Neuron (in vitro differentiated cells): Measurements from ENCODE around the gene SBNO2.
A peak's percentile ranks its signal among the peaks of the same experiment; 100 is the strongest.

Experiments
- H2AFZ ChIP-seq: one replicate; pipeline ENCODE4 v1.6.1; 2013; ENCODE audit warnings: low read depth, mild to moderate bottlenecking, inconsistent platforms, low read length, moderate library complexity
- H3K27me3 ChIP-seq: one replicate; pipeline ENCODE4 v1.6.1; 2013; ENCODE audit warnings: low read length; ENCODE audit not compliant: insufficient read depth
- H3K36me3 ChIP-seq: one replicate; pipeline ENCODE4 v1.6.1; 2013; ENCODE audit warnings: low read length; ENCODE audit not compliant: insufficient read depth
- H3K4me1 ChIP-seq: one replicate; pipeline ENCODE4 v1.6.1; 2013; ENCODE audit warnings: low read length; ENCODE audit not compliant: insufficient read depth
- H3K4me3 ChIP-seq: 2 replicates; pipeline ENCODE4 v1.5.1; 2013; ENCODE audit warnings: mild to moderate bottlenecking, low read length, moderate library complexity
- H3K9me3 ChIP-seq: one replicate; pipeline ENCODE4 v1.6.1; 2013; ENCODE audit warnings: low read length

Gene SBNO2

DNA sequence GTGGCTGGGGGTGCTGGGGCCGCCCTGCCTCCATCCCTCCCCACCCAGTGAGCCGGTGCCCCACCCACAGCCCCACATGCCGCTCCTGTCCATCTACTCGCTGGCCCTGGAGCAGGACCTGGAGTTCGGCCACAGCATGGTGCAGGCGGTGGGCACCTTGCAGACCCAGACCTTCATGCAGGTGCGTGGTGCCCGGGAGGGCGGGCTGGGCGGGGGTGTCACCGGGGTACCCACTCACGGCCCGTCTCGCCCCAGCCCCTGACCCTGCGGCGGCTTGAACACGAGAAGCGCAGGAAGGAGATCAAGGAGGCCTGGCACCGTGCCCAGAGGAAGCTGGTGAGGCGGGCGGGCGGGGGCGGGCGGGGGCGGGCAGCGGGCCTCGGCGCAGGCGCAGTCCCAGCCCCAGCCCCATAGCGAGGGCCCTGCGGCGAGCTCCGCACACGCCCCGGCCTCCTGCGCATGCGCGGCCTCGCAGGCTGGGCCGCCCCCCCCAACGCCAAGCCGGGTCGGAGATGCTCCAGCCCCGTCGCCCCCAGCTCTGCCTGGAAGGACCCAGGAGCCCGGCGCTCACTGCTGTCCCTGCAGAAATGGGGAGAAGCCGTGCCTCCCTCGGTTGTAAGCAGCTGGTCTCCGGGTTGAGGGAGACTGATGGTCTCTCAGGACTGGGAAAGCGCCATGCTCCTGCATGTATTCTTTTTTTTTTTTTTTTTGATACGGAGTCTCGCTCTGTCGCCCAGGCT is 99.4 kb downstream of the SBNO2 start:
- Histone ChIP-seq H3K4me3 (no peak overlapping the region), H3K27me3 (peaks cover 13% of the 10 kb centered on the region), H3K36me3 (no peaks in the 10 kb centered on the region)

DNA sequence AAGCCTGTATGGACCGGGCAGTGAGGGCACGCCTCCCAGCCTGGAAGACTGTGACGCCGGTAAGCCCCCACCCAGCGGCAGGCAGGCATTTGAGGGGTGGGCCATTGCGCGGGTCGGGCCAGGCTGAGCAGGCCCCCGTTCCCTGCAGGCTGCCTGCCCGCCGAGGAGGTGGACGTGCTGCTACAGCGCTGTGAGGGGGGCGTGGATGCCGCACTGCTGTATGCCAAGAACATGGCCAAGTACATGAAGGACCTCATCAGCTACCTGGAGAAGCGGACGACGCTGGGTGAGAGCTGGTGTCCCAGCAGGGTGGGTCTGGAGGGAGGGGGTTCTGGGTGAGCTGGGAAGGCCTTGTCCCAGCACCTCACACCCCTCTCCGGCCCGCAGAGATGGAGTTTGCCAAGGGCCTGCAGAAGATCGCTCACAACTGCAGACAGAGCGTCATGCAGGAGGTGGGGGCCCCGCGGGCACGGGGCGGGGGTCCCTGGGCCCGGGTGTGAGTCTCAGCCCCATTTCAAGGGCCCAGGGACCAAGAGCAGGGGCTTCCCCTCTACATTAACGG is 100.0 kb downstream of the SBNO2 start:
- Histone ChIP-seq H3K4me1 (no peaks in the 10 kb centered on the region), H3K9me3 (no peaks in the 10 kb centered on the region), H3K4me3 (no peak overlapping the region), H2AFZ (no peak overlapping the region), H3K36me3 (no peaks in the 10 kb centered on the region), H3K27me3 (peaks cover 17% of the 10 kb centered on the region)

More for the DNA sequence above, 99.4 kb downstream of the SBNO2 start:
- Histone ChIP-seq H3K4me1 (no peaks in the 10 kb centered on the region), H3K9me3 (no peaks in the 10 kb centered on the region), H2AFZ (no peak overlapping the region)

DNA sequence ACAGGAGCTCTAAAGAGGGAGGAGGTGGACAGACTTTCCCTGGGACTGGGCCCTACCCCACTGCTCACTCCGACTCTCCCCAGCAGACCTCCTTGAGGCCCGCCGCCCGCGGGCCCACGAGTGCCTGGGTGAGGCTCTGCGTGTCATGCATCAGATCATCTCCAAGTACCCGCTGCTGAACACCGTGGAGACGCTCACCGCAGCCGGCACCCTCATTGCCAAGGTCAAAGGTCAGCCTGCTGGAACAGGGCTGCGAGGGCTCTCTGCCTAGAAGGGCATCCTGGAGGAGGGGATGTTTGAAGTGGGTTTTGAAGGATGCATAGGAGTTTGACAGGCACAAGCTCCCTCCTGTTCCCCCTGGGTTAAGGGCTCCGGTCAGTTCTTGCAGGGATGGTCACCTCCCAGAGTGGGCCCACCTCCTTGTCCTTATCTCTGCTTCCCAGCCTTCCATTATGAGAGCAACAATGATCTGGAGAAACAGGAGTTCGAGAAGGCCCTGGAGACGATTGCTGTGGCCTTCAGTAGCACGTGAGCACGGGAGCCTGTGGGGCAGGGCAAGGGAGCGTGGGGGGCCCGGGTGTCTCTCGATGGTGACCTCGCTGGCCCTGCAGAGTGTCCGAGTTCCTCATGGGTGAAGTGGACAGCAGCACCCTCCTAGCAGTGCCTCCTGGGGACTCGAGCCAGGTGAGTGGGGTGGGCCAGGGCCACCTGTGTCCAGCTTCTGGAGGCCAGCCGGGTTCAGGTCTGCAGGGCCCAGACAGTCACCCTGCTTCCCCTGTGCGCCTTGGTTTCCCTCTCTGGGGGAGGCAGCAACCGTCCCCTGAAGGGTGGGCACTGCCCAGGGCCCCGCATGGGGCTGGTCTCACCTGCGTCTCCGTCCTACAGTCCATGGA is 100.8 kb downstream of the SBNO2 start:
- no peaks in the 10 kb centered on the region for H3K36me3 ChIP-seq
- no peak overlapping the region for H3K4me3 ChIP-seq
- no peaks in the 10 kb centered on the region for H3K9me3 ChIP-seq
- H3K27me3 ChIP-seq = peaks cover 23% of the 10 kb centered on the region
- no peaks in the 10 kb centered on the region for H3K4me1 ChIP-seq
- no peak overlapping the region for H2AFZ ChIP-seq

DNA sequence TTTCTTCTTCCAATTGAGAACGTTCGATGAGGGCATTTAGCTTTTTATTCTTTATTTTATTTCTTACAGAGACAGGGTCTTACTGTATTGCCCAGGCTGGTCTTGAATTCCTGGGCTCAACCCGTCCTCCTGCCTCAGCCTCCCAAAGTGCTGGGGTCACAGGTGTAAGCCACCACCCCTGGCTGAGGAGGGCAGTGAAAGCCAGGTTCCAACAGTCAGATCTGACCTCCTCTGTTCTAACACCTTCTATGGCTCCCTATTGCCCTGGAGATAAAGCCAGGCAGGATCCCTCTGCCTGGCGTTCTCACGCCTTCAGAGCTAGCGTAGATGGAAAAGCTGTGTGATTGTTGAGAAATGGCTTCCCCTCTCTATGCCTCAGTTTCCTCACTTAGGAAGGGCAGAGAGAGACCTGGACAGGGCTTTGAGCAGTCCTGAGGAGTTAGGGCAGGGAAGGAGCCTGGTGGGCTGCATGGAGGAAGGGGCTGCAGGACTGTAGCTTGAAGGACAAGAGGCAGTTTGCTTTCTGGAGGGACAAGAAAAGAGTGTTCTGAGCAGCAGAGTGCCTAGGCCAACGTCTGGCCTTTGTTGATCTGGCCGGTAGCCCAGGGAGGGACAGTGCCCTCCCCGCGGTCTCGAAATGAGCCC is 101.6 kb downstream of the SBNO2 start:
- Histone ChIP-seq H3K4me1 (no peaks in the 10 kb centered on the region), H3K4me3 (no peak overlapping the region), H3K36me3 (no peaks in the 10 kb centered on the region), H2AFZ (no peak overlapping the region), H3K9me3 (no peaks in the 10 kb centered on the region), H3K27me3 (peaks cover 26% of the 10 kb centered on the region)

DNA sequence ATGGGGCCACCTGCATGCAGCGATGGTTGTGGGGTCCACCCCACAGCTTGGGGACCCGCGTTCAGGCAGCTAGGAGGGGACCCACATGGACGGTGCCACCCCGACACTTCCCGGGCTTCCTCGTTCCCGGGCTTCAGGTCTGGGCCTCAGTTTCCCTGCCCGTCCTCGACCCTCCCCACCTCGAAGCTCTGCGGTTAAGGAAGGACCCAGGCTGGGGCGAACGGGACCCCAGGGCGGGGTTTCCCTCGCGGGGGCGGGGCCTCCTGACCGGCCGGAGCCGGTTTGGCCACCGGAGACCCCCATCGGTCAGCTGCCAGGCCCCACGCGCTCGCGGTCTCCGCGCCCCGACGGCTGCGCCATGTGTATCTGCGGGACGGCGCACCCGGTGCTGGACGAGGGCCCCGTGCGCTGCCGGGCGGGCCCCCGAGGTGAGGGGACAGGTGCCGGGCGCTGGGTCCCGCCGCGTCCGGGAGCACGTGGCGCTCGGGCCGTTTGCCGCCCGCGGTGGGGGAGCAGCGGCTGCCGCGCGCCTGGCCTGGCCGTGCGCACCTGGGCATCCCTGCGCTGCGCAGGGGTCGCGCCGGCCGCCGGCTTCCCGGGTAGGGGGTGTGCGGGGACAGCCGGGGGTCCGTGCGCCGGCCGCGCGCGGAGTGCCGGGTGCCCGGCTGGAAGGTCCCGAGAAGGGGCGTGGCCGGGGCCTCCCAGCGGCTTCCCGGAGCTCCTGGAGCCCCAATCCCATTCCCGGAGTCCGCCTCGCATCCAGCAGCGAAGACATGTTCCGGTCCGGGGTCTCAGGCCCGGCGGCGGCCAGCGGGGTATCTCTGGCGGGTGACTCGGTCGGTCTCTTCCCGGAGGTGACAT is 102.9 kb downstream of the SBNO2 start:
- peaks cover 36% of the 10 kb centered on the region for H3K27me3 ChIP-seq
- peak overlapping the region; percentile 27 for H3K4me3 ChIP-seq
- peaks cover 5% of the 10 kb centered on the region for H3K4me1 ChIP-seq

DNA sequence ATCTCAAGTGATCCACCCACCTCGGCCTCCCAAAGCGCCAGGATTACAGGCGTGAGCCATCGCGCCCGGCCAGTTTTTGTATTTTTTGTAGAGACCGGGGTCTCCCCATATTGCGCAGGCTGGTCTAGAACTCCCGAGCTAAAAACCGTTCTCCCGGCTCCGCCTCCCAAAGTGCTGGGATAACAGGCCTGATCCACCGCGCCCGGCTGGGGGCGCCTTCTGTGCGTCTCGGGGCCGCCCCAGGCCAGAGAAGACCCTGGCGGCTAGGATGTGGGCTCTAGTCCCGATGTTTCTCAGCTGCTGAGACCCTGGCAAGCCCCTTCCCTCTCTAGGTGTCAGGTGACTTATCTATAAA is 103.5 kb downstream of the SBNO2 start:
- peaks cover 9% of the 10 kb centered on the region for H3K4me1 ChIP-seq
- H2AFZ ChIP-seq = no peak overlapping the region
- peaks cover 41% of the 10 kb centered on the region for H3K27me3 ChIP-seq
- H3K9me3 ChIP-seq = no peaks in the 10 kb centered on the region
- H3K4me3 ChIP-seq = peak overlapping the region; percentile 27
- no peaks in the 10 kb centered on the region for H3K36me3 ChIP-seq

More for the DNA sequence above, 102.9 kb downstream of the SBNO2 start:
- H3K36me3 ChIP-seq = no peaks in the 10 kb centered on the region
- H2AFZ ChIP-seq = no peak overlapping the region
- H3K9me3 ChIP-seq = no peaks in the 10 kb centered on the region

DNA sequence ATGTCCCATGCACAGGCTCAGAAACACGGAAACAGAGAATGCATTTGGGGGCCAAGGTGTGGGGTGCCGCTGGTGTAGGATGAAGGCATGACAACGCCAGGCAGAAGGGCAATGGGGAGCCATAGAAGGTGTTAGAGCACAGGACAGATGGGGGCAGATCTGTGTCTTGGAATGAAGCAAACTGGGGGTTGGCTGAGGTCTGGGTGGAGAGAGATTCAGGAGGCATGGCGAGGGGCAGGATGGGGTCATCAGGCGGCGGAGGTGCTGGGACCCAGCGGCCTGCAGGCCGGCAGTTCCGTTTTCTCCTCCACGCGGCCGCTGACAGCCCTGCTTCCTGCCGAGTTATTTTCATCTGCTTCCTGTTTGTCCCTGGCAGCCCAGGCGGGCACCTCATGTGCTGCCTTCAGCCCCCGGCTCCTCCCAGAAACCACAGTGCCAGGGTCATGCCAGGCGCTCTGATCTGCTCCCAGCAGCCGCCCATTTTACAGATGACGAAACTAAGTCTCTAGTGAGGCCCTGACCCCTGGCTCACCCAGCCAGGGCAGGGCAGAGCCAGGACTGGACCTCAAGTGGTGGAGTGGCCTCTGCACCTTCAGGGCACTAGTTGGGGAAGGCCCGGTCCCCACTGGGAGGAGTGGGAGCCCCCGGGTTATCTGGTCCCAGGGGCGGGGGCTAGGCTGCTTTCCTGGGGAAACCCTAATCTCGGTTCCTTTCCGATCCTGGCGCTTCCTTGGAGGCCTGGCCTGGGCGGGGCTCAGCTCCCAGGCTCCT is 104.9 kb downstream of the SBNO2 start:
- no peak overlapping the region for H3K4me3 ChIP-seq
- peaks cover 14% of the 10 kb centered on the region for H3K4me1 ChIP-seq
- peaks cover 45% of the 10 kb centered on the region for H3K27me3 ChIP-seq
- no peaks in the 10 kb centered on the region for H3K9me3 ChIP-seq
- H3K36me3 ChIP-seq = no peaks in the 10 kb centered on the region
- H2AFZ ChIP-seq = no peak overlapping the region

DNA sequence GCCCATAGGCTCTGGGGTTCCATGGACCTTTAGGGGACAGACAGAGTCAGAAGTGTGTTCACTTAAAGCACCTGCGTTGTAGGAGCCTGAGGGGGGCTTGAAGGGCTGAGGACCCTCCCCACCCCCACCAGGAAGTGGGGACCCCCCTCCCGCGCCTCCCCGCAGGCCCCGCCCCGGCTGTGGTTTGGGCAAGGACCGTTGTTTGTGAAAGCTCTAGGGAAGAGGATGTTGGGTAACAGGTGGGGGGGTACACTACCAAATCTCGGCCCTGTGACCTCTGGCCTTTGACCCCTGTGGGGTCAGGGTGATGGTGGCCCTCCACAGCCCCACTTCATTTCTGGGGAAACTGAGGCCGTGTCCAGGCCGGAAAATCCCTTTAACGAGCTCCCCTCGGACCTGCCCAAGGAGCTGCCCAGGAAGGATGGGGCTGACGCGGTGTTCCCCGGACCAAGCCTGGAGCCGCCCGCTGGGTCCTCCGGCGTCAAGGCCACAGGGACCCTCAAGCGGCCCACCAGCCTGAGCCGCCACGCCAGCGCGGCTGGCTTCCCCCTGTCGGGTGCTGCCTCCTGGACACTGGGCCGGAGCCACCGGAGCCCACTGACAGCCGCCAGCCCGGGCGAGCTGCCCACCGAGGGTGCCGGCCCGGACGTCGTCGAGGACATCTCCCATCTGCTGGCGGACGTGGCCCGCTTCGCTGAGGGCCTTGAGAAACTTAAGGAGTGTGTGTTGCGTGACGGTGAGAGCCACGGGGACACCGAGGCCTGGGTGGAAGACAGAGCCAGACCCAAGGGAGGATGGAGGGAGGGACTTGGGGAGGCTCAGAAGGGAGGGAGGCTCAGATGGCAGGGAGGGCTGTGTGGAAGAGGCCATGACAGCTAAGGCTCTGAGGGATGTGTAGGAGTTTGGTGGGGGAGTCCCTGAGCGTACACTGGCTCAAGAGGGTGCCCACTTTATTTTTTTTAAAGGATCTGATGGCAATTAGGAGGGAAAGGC is 105.8 kb downstream of the SBNO2 start:
- Histone ChIP-seq H3K36me3 (no peaks in the 10 kb centered on the region), H3K27me3 (peaks cover 45% of the 10 kb centered on the region)

DNA sequence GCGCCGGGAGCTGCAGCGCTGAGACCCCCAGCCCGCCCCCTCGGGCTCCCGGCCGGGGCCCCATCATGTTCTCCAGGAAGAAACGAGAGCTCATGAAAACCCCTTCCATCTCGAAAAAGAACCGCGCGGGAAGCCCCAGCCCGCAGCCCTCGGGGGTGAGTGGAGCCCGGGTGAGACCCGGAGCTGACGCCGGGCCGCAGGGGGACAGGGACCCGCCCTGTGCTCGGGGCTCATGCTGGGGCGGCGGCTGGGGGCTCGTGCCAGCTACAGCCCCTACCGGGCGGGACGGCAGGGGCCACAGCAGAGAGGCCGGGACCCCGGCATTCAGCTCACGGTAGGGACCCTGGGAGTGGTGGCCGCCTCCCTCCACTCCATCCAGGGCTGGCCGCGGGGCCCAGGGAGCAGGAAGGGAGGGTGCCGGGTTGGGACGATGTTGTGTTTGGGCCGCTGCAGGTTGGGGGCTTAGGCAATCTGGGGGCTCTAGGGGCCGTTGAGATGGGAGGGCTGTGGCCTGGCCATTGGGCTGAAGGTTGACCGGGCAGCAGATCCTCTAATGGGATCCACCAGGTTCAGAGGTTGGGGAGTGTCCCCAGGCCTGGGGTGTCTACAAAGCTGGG is 106.6 kb downstream of the SBNO2 start:
- Histone ChIP-seq H3K36me3 (no peaks in the 10 kb centered on the region), H3K27me3 (peaks cover 43% of the 10 kb centered on the region), H3K9me3 (no peaks in the 10 kb centered on the region), H3K4me3 (peak overlapping the region; percentile 14), H2AFZ (no peak overlapping the region), H3K4me1 (peaks cover 14% of the 10 kb centered on the region)

More for the DNA sequence above, 105.8 kb downstream of the SBNO2 start:
- no peak overlapping the region for H3K4me3 ChIP-seq
- H3K9me3 ChIP-seq = no peaks in the 10 kb centered on the region
- H3K4me1 ChIP-seq = peaks cover 14% of the 10 kb centered on the region
- H2AFZ ChIP-seq = no peak overlapping the region

DNA sequence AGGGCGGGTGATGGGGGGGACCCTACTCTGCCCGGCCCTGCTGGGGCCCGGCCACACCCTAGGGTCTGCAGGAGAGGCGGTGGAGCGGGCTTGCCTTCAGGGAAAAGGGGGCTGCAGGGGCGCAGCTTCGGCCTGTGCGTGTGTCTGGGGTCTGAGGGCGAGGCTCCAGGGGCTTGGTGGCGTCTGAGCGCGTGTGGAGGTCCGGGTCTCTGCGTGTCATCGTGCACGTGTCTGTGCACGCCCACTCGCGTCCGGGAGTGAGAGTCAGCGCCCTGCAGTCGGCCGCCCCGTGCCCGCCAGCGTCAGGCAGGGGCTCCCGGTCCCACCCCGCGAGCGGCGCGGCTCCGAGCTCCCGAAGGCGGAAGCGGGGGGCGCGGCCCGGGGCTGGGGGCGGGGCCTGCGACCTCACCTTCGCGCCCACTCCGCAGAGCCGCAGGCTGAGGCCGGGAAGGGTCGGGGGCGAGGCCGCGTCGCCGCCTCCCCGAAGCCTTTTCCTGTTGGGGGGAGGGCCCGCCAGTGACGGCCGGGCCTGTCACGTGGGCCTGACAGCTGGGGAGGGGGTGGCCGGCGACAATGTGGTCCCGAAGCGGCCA is 107.2 kb downstream of the SBNO2 start, which contains the start of gene ARHGAP45:
Gene ARHGAP45 (plus strand): TSS at position 420 of the 593 bp plus-strand sequence. CDS start 239 bp downstream, outside the sequence.
- peaks cover 43% of the 10 kb centered on the region for H3K27me3 ChIP-seq
- H3K9me3 ChIP-seq = no peaks in the 10 kb centered on the region
- H3K36me3 ChIP-seq = no peaks in the 10 kb centered on the region
- H3K4me1 ChIP-seq = peaks cover 14% of the 10 kb centered on the region
- peak within 1 kb of the TSS; percentile 21 for H3K4me3 ChIP-seq
- H2AFZ ChIP-seq = no peak within 1 kb of the TSS
